HG03095 (cell line): ENCODE data around the gene ZNF407.

Experiments
- ATAC-seq: cut with Tn5 transposase; IDR thresholded peaks from one replicate; pipeline ENCODE4 v1.9.1; 2021; ENCODE audit warnings: moderate library complexity; ENCODE audit not compliant: unreplicated experiment

The ZNF407 gene

DNA sequence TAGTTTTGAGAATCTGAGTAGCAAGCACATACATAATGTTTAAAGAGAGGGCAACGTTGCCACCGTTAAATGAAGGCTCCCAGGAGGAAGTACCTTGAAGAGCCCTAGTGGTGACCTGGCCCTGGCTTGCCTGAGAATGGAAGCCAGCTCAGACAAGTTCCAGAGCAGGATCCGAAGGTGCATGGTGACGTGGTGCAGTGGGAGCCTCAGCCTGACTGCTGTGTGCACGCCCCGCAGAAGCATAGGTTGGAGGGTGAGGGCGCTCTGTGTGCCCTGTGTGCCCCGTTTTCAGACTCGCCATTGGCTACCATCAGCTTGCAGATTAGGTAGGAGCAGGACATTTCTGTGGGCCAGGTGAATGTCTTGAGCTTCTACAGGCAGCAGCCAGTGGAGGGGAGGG is 68.2 kb downstream of the ZNF407 start:
- ATAC-seq = no peak

DNA sequence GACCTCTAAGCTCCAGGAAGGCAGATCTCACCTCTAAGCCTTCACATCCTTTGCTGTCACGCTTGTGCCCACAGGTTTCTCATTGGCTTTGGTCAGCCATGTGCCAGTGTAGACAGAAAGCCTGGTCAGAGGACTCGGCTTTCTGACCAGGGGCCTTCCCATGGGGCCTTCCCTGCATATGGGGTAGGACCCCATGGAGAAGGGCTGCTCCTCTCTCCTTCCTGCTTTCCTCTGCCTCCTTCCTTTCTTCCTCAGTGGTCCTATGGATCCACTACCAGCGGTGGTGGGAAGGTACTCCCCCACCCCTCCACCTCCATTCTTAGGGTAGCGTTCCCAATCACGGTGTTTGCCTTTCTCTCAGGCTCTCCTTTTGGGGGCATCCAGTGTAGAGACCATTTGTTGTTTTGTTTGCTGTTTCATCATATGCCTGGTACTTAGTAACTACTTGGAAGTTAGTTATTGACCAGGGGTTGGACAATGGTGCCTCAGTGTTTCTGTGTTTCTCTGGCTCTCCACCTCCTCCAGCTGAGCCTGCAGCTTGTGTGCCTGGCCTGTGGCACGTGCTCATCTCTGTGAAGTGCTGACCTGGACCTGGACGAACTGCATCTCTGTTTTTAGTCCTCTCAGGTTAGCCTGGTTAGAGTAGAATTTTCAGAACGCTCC is 71.6 kb downstream of the ZNF407 start:
- no peak for ATAC-seq

GRCh38 chr18:74672371-74672770 is 74.7 kb downstream of the ZNF407 start:
- ATAC-seq = no peak

GRCh38 chr18:74674487-74674886 is 76.8 kb downstream of the ZNF407 start:
- ATAC-seq = no peak

GRCh38 chr18:74679006-74679678 is 81.5 kb downstream of the ZNF407 start:
- ATAC-seq = no peak

DNA sequence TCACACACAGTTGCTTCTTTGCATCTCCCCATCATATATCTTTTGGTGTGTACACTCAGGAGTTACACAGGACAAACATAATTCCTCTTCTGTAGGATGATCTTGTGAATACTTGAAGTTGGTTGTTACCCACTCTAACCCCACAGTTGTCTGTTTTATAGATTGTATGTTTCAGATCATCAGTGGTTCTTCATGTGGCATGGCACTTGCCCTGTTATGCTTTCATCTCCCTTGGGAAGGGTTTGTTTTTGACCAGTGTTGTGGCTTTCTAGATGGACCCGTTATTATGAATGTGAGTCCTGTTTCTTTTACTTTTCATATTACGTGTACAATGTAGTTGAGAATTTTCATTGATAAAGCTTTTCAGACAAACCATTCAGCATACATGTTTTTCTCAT is 82.0 kb downstream of the ZNF407 start:
- no peak for ATAC-seq

GRCh38 chr18:74682141-74682990 is 84.7 kb downstream of the ZNF407 start:
- no peak for ATAC-seq

DNA sequence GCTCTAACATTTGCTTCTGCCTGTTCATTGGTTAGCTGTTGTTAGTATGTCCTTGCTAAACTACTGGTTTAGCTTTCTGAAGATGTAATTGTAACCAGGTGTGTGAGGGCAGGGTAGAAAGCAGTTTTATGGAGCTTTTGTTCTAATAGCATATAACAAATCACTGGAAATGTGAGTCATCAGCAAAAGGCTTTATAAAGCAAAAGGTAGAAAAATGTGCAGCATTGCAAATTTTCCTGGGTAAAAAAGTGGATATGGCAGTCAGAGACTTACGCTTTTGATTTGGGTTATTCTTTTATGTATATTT is 85.3 kb downstream of the ZNF407 start:
- no peak for ATAC-seq

GRCh38 chr18:74683573-74683972 is 85.9 kb downstream of the ZNF407 start:
- ATAC-seq = no peak

DNA sequence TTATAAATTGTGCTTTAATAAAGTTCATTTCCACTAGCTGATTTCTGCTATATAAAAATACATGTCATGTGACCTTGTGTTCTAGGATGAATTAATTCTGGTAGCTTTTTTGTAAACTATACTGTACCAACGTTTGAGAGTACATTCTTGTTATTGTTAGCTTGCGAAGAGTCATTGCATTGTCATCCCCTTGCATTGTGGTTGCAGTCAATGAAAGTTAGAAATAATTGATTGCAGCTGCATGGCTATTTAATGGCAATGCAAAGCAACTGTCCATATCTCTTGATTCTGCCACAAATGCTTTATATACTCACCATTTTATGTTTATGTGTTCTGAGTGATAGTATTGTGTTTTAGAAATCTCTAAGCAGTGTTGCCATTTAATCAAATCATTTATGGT is 91.6 kb downstream of the ZNF407 start:
- ATAC-seq = no peak

GRCh38 chr18:74692367-74693013 is 94.8 kb downstream of the ZNF407 start:
- no peak for ATAC-seq

DNA sequence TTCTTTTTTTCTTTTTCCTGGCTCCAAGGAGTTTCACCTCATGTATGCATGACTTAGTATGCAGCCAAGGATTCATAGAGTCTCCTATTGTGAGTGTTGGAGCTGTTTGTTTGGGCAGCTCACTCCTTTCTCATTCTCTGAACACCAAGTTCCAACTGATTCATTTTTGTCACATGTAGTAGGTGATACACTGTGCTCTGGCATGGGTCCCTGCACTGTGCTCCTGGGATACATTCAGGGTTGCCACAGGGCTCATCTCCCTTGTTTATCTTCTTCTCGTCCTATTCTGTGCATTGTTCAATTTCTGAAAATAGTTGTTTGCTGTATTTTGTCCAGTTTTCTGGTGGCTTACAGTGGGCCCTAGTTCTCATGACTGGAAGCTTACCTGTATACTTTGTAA is 96.8 kb downstream of the ZNF407 start:
- ATAC-seq = no peak

DNA sequence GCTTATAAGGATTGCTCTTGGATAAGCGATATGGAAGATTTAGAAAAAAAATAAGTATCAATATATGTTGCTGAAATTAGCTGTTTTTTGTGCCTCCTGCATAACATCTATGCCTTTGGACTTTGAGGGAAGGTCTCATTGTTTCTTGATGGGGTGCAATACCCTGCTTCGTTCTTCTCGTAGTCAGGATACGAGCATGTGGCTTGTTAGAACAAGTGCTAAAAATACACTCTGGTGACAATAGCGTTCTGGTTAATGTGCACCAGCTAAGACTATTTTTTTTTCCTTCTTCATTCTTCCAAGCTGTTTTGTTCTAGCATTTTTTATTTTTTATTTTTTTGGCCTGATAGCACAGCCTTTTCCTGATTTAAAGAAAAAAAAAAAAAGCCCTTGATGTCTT is 97.5 kb downstream of the ZNF407 start:
- no peak for ATAC-seq

DNA sequence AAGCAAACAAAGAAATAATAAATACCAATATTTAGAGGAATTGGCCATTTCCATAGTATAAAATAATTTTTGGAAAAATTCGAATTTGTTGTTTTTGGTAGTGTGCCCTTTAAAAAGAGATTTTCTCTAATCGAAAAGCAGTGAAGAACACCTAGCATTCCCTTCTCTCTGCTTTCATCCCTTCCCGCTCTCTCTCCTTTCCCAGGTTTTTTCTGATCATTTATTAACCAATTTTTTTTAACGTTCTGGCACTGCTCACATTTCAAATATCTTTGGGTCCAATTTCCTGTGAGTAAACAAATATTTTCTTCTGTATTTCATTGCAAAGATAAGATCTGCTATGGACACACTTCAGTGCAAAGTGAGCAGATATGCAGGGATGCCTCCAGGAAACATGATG is 101.2 kb downstream of the ZNF407 start:
- no peak for ATAC-seq

- no peak for ATAC-seq
Measured at GRCh38 chr18:74699455-74699854, 101.8 kb downstream of the ZNF407 start.

DNA sequence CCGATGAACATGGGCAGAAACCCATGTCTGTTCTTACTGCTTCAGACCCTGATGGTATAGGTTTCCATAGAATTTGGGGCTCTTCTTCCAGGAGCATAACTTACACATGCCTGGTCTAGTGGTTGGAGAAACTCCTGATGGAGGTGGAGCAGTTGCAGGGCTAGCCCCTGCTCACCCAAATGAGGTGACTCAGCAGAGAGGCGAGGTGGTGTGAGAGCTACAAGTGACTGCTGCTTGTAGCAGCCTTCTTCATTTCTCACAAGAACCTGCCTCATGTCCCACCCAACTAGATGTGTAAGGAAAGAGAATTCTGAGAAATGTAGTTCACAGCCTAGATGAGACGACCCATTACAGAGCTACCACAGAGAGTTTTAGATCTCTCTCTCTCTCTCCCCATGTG is 105.3 kb downstream of the ZNF407 start:
- no peak for ATAC-seq

DNA sequence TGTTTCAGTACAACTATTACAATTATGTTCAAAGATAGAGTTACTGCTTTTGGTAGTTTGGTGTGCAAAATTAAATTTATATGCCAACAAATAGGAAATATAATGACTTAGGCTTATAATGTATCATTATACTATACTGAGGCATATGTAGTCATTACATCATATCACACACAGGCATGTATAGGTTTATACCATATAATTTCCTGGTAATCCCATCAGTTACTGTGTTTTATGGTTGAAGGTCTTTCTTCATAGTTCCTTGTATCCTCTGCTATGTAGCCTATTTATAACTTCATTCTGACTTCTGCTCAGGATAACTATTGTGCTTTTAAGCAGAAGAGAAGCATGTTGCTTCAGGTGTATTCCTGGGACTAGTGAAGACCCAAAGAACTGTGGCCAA is 110.5 kb downstream of the ZNF407 start:
- ATAC-seq = no peak

GRCh38 chr18:74709452-74709851 is 111.8 kb downstream of the ZNF407 start:
- ATAC-seq = no peak

DNA sequence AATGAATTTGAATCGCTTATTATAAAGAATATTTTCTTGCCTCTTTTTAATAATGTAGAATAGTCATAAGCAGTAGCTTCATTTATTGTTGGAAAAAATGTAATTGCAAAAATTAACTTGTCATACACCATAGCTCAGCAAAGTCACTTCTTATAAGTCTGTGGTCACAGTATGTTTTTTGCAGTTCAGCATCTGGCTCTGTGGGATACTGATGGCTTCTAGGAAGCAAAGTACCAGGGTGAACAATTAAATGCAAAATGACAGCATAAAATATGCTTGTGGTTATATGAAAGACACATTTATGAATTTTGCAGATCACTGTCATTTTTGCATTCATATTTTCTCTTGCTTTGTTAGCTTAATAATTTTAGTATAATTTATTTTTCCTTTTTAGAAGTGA is 116.5 kb downstream of the ZNF407 start:
- no peak for ATAC-seq

- ATAC-seq = no peak
Measured at GRCh38 chr18:74714791-74715190, 117.1 kb downstream of the ZNF407 start.

- no peak for ATAC-seq
Measured at GRCh38 chr18:74715306-74715705, 117.6 kb downstream of the ZNF407 start.
